Measurements from ENCODE around the gene GLYATL1B.
"Not testable (repeated sequence)": the region's sequence is repeated elsewhere in the genome, so short reads cannot be mapped to it uniquely, and the experiment has no call there.

DNA sequence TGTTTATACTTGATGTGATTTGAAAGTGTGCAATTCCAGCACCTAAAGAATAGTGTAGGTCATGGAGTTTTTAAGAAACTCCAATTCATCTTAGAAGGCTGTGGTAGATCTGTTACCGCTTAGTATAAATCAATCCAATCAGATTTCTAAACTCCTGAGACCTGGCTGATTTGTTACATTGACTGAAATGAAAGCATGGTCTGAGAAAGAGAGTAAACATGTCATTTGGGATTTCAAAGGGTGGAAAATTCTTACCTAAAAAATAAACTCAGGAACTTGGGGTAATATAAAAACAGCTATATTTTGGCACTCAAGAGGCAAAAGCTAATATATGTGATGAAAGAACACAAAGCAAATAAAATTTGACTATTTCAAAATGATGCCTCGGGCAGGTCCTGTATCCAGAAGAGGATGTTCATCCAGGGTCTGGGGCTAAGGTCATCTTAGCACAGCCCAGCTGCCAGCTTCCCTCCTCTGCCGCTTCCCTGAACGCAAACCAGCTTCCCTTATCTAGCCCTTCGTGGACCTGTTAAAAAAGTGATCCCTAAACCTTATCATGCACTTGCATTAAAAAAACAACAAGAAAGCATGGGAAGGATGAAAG lies 10.0 kb downstream of the GLYATL1B start:
- TF ChIP-seq, protein P1, sequence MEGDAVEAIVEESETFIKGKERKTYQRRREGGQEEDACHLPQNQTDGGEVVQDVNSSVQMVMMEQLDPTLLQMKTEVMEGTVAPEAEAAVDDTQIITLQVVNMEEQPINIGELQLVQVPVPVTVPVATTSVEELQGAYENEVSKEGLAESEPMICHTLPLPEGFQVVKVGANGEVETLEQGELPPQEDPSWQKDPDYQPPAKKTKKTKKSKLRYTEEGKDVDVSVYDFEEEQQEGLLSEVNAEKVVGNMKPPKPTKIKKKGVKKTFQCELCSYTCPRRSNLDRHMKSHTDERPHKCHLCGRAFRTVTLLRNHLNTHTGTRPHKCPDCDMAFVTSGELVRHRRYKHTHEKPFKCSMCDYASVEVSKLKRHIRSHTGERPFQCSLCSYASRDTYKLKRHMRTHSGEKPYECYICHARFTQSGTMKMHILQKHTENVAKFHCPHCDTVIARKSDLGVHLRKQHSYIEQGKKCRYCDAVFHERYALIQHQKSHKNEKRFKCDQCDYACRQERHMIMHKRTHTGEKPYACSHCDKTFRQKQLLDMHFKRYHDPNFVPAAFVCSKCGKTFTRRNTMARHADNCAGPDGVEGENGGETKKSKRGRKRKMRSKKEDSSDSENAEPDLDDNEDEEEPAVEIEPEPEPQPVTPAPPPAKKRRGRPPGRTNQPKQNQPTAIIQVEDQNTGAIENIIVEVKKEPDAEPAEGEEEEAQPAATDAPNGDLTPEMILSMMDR (IDR thresholded peaks at IDR 0.05) = not testable (repeated sequence)
- TF ChIP-seq POLR2AphosphoS5 (IDR thresholded peaks at IDR 0.05) = not testable (repeated sequence)

All from prostate gland (tissue), 2 donors.